ENCODE results near the gene STIM1. TPM values are rescaled to one million over a fixed set of nuclear protein-coding genes. Genes with fewer than 3 reads are reported as not detected.
"Not testable (repeated sequence)": the region's sequence is repeated elsewhere in the genome, so short reads cannot be mapped to it uniquely, and the experiment has no call there.

Gene STIM1
- total RNA-seq, 1 donor from 2014 or later: 16.3 TPM

GRCh38 chr11:3853899-3854659 is 1.4 kb upstream of the STIM1 start:
- DNase-seq (ENCODE audit: low spot score in 2 of 2): no peak
- FAIRE-seq: no peak

- DNase-seq (ENCODE audit: low spot score in 2 of 2): no peak
- FAIRE-seq: no peak
Observed at GRCh38 chr11:3854660-3854976, 846 bp upstream of the STIM1 start.

- FAIRE-seq (no peak), DNase-seq (ENCODE audit: low spot score in 2 of 2) (no peak)
Observed at GRCh38 chr11:3855808-3856491, 486 bp downstream of the STIM1 start.

GRCh38 chr11:3856856-3857553 is 1.5 kb downstream of the STIM1 start:
- DNase-seq (ENCODE audit: low spot score in 2 of 2): no peak
- no peak for FAIRE-seq

GRCh38 chr11:3857628-3858027 is 2.2 kb downstream of the STIM1 start:
- FAIRE-seq (no peak), DNase-seq (ENCODE audit: low spot score in 2 of 2) (no peak)

- FAIRE-seq: no peak
Observed at GRCh38 chr11:3859373-3859881, 4.0 kb downstream of the STIM1 start.

GRCh38 chr11:3860375-3860774 is 4.9 kb downstream of the STIM1 start:
- DNase-seq (ENCODE audit: low spot score in 2 of 2): no peak
- FAIRE-seq: no peak

More at GRCh38 chr11:3859373-3859881, 4.0 kb downstream of the STIM1 start:
- DNase-seq (ENCODE audit: low spot score in 2 of 2): no peak

- not testable (repeated sequence) for FAIRE-seq
Observed at GRCh38 chr11:3860898-3861393, 5.5 kb downstream of the STIM1 start.

GRCh38 chr11:3861683-3862082 is 6.2 kb downstream of the STIM1 start:
- DNase-seq (ENCODE audit: low spot score in 2 of 2) (no peak), FAIRE-seq (no peak)

More at GRCh38 chr11:3860898-3861393, 5.5 kb downstream of the STIM1 start:
- not testable (repeated sequence) for DNase-seq (ENCODE audit: low spot score in 2 of 2)

GRCh38 chr11:3865388-3866193 is 10.1 kb downstream of the STIM1 start:
- FAIRE-seq (no peak), DNase-seq (ENCODE audit: low spot score in 2 of 2) (no peak)

- DNase-seq (ENCODE audit: low spot score in 2 of 2) (no peak), FAIRE-seq (no peak)
Observed at GRCh38 chr11:3866206-3866605, 10.7 kb downstream of the STIM1 start.

- DNase-seq (ENCODE audit: low spot score in 2 of 2) (no peak), FAIRE-seq (no peak)
Observed at GRCh38 chr11:3866836-3867208, 11.4 kb downstream of the STIM1 start.

GRCh38 chr11:3867209-3868091 is 12.0 kb downstream of the STIM1 start:
- no peak for DNase-seq (ENCODE audit: low spot score in 2 of 2)
- FAIRE-seq: no peak

- no peak for FAIRE-seq
- DNase-seq (ENCODE audit: low spot score in 2 of 2): no peak
Observed at GRCh38 chr11:3873712-3874349, 18.4 kb downstream of the STIM1 start.

GRCh38 chr11:3876613-3877012 is 21.1 kb downstream of the STIM1 start:
- FAIRE-seq: no peak

GRCh38 chr11:3877364-3878257 is 22.1 kb downstream of the STIM1 start:
- FAIRE-seq (no peak), DNase-seq (ENCODE audit: low spot score in 2 of 2) (no peak)

More at GRCh38 chr11:3876613-3877012, 21.1 kb downstream of the STIM1 start:
- DNase-seq (ENCODE audit: low spot score in 2 of 2): no peak

- DNase-seq (ENCODE audit: low spot score in 2 of 2): no peak
- FAIRE-seq: no peak
Observed at GRCh38 chr11:3878258-3878584, 22.8 kb downstream of the STIM1 start.

All from frontal cortex (tissue), 4 donors.